PC-3 (cell line): ENCODE data around the gene SLC25A5. TPM values are rescaled to one million over a fixed set of nuclear protein-coding genes. Genes with fewer than 3 reads are reported as not detected.

ENCODE experiments used
- ATAC-seq: fragments of 200-7000 bp; cut with Tn5 transposase; 2 replicates; pipeline ENCODE4 v1.9.1; 2020; ENCODE audit warnings: mild to moderate bottlenecking, moderate library complexity
- BruUV-seq: library from RNA; stranded (reverse); fragments of 400-500 nt; replicated peaks from 2 replicates; lab custom pipeline; 2021; lab: Mats Ljungman, UMichigan
- CTCF ChIA-PET: fragments of 300-600 bp; sonication (Branson Sonifier 250); formaldehyde crosslinking; loops from one replicate; lab custom pipeline; 2022; ENCODE audit warnings: antibody characterized with exemption; lab: Charles Lee
- POLR2A ChIA-PET: fragments of 300-600 bp; sonication (Branson Sonifier 250); formaldehyde crosslinking; loops from one replicate; lab custom pipeline; 2022; ENCODE audit warnings: antibody characterized with exemption; ENCODE audit not compliant: unreplicated experiment; lab: Charles Lee
- DNase-seq: peaks from one replicate; pipeline ENCODE4 v3.0.0-alpha.2; 2015
- H2AFZ ChIP-seq: fragments of 300-600 bp; sonication (generic); 2 replicates; pipeline ENCODE4 v1.6.0; 2016; ENCODE audit warnings: antibody characterized with exemption, low read length
- H3F3A ChIP-seq: fragments of 300-600 bp; sonication (generic); one replicate; pipeline ENCODE4 v1.6.0; 2017; ENCODE audit warnings: antibody characterized with exemption, low read length, control low read depth, mild to moderate bottlenecking; ENCODE audit not compliant: unreplicated experiment
- H3K27ac ChIP-seq: fragments of 300-600 bp; sonication (generic); 2 replicates; pipeline ENCODE4 v1.5.1; 2016; ENCODE audit warnings: mild to moderate bottlenecking, low read length
- H3K27me3 ChIP-seq: fragments of 300-600 bp; sonication (generic); 2 replicates; pipeline ENCODE4 v1.6.1; 2016; ENCODE audit warnings: low read length, mixed read lengths
- H3K36me3 ChIP-seq: fragments of 300-600 bp; sonication (generic); 2 replicates; pipeline ENCODE4 v1.6.1; 2016; ENCODE audit warnings: low read depth, mixed run types, low read length, mixed read lengths
- H3K4me1 ChIP-seq: fragments of 300-600 bp; sonication (generic); 2 replicates; pipeline ENCODE4 v1.5.1; 2016; ENCODE audit warnings: low read length; ENCODE audit not compliant: insufficient read depth
- H3K4me2 ChIP-seq: fragments of 300-600 bp; sonication (generic); 2 replicates; pipeline ENCODE4 v1.6.0; 2016; ENCODE audit warnings: low read length
- H3K4me3 ChIP-seq: fragments of 300-600 bp; sonication (generic); 2 replicates; pipeline ENCODE4 v1.5.1; 2016; ENCODE audit warnings: mild to moderate bottlenecking, low read length, mixed read lengths
- H3K79me2 ChIP-seq: fragments of 300-600 bp; sonication (generic); 2 replicates; pipeline ENCODE4 v1.6.1; 2017; ENCODE audit warnings: low read length, mixed read lengths
- H3K9ac ChIP-seq: fragments of 300-600 bp; sonication (generic); 2 replicates; pipeline ENCODE4 v1.6.0; 2016; ENCODE audit warnings: mild to moderate bottlenecking, low read length
- H3K9me2 ChIP-seq: fragments of 300-600 bp; sonication (generic); replicated peaks from 2 replicates; pipeline ENCODE4 v1.6.1; 2016; ENCODE audit warnings: mixed run types, low read length, mixed read lengths
- H3K9me3 ChIP-seq: fragments of 300-600 bp; sonication (generic); 2 replicates; pipeline ENCODE4 v1.6.1; 2016; ENCODE audit warnings: low read length, mixed read lengths
- H4K20me1 ChIP-seq: fragments of 300-600 bp; sonication (generic); 2 replicates; pipeline ENCODE4 v1.6.1; 2016; ENCODE audit warnings: low read length, mixed read lengths
- CTCF ChIP-seq: fragments of 300-600 bp; sonication (generic); conservative IDR thresholded peaks from 2 replicates; pipeline ENCODE4 v1.5.1; 2017; ENCODE audit warnings: antibody characterized with exemption, low read depth, mild to moderate bottlenecking, low read length
- EZH2 ChIP-seq: fragments of 300-600 bp; sonication (generic); IDR thresholded peaks from one replicate; pipeline ENCODE4 v1.6.1; 2017; ENCODE audit warnings: antibody characterized with exemption, mild to moderate bottlenecking, low read length; ENCODE audit not compliant: unreplicated experiment
- EZH2phosphoT487 ChIP-seq: fragments of 300-600 bp; sonication (generic); IDR thresholded peaks from 2 replicates; pipeline ENCODE4 v1.6.1; 2018; ENCODE audit warnings: mild to moderate bottlenecking, antibody characterized with exemption, low read length, borderline replicate concordance
- intact Hi-C: fragments of 100-400 bp; cut with micrococcal nuclease; formaldehyde crosslinking; loops from 2 replicates; pipeline ENCODE4 v1.9.0; 2023
- total RNA-seq: library from RNA; depleted of rRNA; stranded (reverse); fragments of >200 nt; gene quantifications from 2 replicates; pipeline ENCODE4 v1.2.3, GENCODE V29; 2014

SLC25A5 gene
- total RNA-seq, 1 experiment from 2014 or later, result 544 TPM

DNA sequence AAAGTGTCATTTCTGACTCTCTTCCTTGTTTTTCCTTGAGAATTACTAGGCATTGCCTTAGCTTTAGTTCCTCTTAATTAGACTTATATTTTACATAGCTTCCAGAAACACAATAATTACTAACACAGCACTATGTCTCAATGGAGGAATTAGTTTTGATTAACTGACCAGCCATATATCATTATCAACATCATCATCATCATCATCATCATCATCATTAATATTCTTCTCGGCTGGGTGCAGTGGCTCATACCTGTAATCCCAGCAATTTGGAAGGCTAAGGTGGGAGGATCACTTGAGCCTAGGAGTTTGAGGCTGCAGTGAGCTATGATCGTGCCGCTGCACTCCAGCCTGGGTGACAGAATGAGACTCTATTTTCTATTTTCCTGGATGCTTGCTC, 2.7 kb upstream of the SLC25A5 start:
- Histone ChIP-seq H3K4me1 (peaks cover 8% of the 10 kb centered on the region), H3K4me2 (no peak overlapping the region), H3K4me3 (no peak overlapping the region), H3K9me3 (no peaks in the 10 kb centered on the region), H3K9ac (no peak overlapping the region), H3K27ac (no peak overlapping the region), H3K36me3 (peaks cover 15% of the 10 kb centered on the region), H2AFZ (no peak overlapping the region), H3F3A (no peaks in the 10 kb centered on the region), H3K79me2 (peaks cover 21% of the 10 kb centered on the region), H3K27me3 (no peaks in the 10 kb centered on the region), H4K20me1 (peaks cover 19% of the 10 kb centered on the region), H3K9me2 (no peaks in the 10 kb centered on the region)
- CTCF ChIA-PET, result no interaction called here
- DNase-seq (no peak), ATAC-seq (no peak)
- no TSS peak for BruUV-seq
- TF ChIP-seq CTCF, result no peak
- no peak for TF ChIP-seq EZH2phosphoT487
- TF ChIP-seq EZH2, result no peak
- POLR2A ChIA-PET, result no interaction called here
- intact Hi-C loops, result loop anchor here (5.0 kb wide), 1 partner anchor 53 kb away; no protein-coding TSS in a partner anchor

DNA sequence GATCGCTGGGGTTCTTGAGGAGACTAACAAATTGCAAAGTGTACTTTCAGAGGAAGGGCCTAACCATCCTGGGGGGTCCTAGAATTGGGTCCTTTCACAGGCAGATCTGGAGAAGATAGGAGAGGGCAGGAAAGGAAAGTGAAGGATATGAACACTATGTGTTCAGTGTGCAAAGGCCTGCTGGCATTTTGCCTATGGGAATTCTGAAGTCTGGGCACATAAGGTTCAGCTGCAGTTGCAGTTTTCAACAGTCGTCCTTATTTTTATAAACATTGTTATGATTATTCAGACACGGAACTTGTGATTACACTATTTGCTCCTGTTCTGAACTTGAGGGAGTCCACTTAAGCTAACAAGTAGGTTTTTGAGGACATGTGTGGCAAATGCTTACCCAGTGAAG, 1.3 kb upstream of the SLC25A5 start:
- peaks cover 21% of the 10 kb centered on the region for H3K79me2 ChIP-seq
- no peaks in the 10 kb centered on the region for H3K9me3 ChIP-seq
- ChIA-PET CTCF (interaction anchor here (0.6 kb wide), 1 partner anchor 400 kb away, joined by 11 read pairs; no protein-coding TSS in a partner anchor), POLR2A (no interaction called here)
- intact Hi-C loops, result loop anchor here (5.0 kb wide), 1 partner anchor 55 kb away; no protein-coding TSS in a partner anchor
- no peak for TF ChIP-seq EZH2
- TF ChIP-seq EZH2phosphoT487, result no peak
- TF ChIP-seq CTCF, result no peak
- DNase-seq (no peak), ATAC-seq (no peak)
- H4K20me1 ChIP-seq, result peaks cover 23% of the 10 kb centered on the region
- no peak overlapping the region for H3K9ac ChIP-seq
- BruUV-seq, result no TSS peak
- no peaks in the 10 kb centered on the region for H3F3A ChIP-seq
- H3K36me3 ChIP-seq, result peaks cover 25% of the 10 kb centered on the region
- peaks cover 8% of the 10 kb centered on the region for H3K4me1 ChIP-seq
- no peak overlapping the region for H3K4me2 ChIP-seq
- no peaks in the 10 kb centered on the region for H3K9me2 ChIP-seq
- no peak overlapping the region for H3K4me3 ChIP-seq
- no peak overlapping the region for H2AFZ ChIP-seq
- H3K27ac ChIP-seq, result no peak overlapping the region
- H3K27me3 ChIP-seq, result no peaks in the 10 kb centered on the region

DNA sequence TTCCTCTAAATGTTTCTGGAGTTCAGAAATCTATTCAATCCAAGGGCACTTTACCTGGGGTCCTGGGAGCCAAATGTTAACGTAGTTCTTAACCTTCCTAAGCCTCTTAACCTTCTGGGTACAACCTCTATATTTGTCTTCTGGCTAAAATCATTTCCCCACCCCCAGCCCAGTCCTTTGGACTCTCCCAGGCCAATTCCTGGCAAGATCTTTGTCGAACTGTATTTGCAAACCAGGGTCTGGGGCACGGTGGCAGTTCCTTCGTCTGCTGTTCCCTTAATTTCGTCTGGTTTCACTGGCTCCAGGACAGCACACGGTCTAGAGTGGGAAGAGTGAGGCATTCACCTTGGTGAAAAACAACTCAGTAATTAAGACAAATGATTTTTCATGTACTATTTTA, 811 bp upstream of the SLC25A5 start:
- Histone ChIP-seq H3K79me2 (peaks cover 21% of the 10 kb centered on the region), H3K36me3 (peaks cover 25% of the 10 kb centered on the region), H3F3A (no peaks in the 10 kb centered on the region), H4K20me1 (peaks cover 23% of the 10 kb centered on the region), H2AFZ (no peak overlapping the region), H3K4me1 (peaks cover 8% of the 10 kb centered on the region), H3K9ac (no peak overlapping the region), H3K4me3 (no peak overlapping the region), H3K4me2 (peak overlapping the region; percentile 99; the same call in 1 of the 2 replicates), H3K9me3 (no peaks in the 10 kb centered on the region), H3K9me2 (no peaks in the 10 kb centered on the region), H3K27me3 (no peaks in the 10 kb centered on the region), H3K27ac (no peak overlapping the region)
- ATAC-seq, result no peak
- no peak for DNase-seq
- TF ChIP-seq EZH2phosphoT487, result no peak
- intact Hi-C loops, result loop anchor here (5.0 kb wide), 1 partner anchor 55 kb away; no protein-coding TSS in a partner anchor
- POLR2A ChIA-PET, result no interaction called here
- CTCF ChIA-PET, result interaction anchor here (0.6 kb wide), 1 partner anchor 401 kb away, joined by 11 read pairs; no protein-coding TSS in a partner anchor
- no TSS peak for BruUV-seq
